SIG-M5 treated with dmso at 0.1 percent for 504 hours (cell line): ENCODE measurements around the gene CTU2.

Experiments
- DNase-seq: peaks from one replicate; lab custom pipeline; 2025; ENCODE audit not compliant: unreplicated experiment; lab: John Stamatoyannopoulos, UW

CTU2 gene

DNA sequence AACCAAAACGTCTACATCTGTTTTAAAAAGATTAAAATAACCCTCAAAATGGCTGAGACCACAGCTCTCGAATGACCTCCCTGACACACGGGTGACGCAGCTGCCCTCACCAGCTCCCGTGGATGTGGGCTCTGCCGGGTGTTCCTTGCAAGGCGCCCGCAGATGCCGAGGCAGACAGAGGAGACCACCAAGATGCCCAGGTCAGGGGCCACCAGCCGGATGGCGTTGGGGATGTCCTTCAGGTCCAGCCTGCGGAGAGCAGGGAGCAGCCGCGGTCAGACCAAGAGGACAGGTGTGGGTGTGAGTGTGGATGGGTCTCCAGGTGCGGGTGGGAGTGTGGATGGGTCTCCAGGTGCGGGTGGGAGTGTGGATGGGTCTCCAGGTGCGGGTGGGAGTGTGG, 35.1 kb downstream of the CTU2 start:
- DNase-seq, result no peak

DNA sequence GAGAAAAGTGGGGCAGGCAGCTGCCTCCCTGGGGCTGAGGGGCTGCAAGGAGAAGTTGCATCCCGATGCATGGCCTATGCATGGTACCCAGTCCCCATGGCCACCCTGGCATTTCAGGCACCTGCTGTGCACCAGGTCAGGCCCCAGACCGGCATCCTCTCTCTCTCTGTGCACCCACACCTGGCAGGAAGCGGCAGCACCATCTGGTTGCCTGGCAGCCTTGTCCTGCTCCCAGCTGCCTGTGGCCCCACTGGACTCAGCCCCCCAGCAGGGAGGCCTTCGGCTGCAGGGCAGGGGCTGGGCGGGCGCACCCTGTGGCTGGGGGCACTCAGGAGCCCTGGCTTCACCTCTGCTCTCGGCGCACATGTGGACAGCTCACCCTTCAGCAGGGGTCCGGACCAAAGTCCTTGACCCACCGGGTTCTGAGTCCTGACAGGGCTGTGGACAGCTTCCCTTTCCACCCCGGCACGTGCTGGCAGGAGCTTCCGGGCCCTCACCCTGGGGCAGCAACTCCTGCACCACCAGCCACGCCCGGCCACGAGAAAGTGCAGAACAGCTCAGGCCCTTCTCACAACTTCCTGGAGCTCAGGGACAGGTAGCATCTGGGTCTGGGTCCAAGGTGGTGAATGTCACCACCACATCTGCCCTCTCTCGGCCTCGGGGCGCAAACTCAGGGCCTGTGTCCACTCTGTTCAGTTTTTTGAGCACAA, 36.7 kb downstream of the CTU2 start:
- DNase-seq, result no peak

DNA sequence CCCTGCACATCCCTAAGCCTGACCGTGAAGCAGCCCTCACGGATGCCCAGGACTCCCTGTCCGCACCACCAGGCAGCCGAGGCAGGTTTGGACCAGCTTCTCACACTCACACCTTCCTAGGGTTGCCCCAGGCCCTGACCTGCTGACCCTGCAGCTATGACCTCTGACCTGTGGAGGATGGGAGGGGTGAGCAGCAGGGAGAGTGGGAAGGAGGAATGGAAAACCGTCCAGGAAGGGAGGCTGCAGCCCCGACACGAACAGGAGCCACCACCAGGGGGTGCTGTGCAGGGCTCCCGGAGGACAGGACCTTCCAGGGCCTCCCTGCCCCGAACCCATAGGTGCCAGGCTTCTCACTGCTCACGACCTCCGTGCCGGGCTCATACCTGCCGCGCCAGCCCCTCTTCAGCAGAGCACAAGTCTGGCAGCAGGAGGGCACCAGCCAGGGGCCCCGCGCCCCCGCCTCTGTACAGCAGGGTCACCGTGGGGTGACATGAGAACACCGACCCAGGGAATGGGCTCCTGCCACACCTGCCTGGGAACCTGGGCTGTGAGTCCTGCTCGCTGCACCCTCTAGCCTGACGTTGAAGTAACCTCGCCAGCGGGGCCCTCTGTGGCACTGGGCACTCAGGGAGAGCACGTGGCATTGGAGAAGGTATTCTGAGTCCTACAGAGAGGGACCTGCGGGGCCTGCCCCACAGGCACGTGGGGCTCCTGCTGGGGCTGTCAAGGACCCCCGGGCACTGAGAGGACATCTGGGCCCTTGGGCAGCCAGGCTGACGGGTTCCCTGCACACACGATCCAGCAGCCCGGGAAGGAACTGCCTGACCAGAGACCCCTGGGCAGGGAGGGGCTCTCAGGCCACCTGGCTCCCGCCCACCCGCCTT, 37.6 kb downstream of the CTU2 start:
- DNase-seq, result peak; percentile 27

DNA sequence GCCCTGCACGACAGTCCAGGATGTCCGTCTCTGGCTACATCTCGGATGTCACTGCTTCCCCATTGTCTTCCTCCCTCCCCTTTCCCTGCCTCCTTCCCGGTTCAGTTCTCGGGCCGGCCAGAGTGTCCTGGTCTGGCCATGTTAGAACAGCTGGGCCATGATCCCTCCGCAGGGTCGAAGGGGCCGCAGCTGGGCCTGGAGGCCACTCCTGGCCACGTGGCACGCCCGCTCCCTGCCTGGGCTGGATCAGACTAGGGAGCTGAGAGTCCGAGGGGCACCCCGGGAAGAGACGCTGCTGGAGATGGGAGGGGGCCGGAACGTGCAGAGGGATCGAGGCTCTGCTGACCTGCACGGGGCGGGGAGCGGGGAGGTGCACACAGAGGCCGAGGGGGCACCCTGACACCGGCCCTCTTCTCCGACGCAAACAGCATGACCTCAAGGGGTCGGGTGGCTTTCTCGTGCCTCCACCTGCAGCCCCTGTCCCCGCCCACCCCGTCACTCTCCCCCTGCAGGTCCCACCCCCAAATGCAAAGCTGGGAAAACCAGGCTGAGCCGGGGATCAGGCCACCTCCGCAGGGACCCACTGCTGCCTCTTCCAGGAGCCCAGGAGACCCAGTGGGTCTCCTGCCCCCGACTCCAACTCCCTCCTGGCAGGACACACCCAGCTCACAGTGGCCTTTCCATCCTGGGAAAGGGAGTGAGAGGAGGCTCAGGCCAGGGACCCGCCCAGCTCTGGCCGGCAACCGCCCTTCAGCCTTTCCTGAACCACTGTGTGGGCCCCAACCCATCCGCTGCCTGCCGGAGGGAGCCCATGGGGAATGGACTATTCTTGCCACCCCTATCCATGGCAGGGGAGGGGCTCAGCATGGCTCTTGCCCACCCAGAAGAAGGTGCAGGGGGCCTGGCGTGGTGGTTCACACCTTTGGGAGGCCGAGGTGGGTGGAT, 38.5 kb downstream of the CTU2 start:
- no peak for DNase-seq

DNA sequence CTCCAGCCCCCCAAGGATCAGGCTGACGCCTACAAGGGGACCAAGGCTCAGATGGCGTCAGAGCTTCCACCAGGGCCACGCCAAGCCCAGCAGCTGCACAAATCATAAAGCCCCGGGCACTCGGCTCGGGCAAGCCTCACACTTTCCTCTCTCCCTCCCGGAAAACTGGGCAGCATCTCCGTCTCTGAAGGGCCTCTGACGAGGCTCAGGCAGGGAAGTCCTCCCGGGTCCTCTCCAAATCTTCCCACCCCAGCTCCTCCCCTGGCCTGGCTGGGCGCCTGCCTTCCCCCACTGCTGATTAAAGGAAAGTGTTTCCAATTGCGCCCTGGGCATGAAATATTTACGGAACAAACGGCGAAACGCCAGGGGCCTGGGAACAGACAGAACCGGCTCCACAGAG, 40.2 kb downstream of the CTU2 start:
- no peak for DNase-seq

DNA sequence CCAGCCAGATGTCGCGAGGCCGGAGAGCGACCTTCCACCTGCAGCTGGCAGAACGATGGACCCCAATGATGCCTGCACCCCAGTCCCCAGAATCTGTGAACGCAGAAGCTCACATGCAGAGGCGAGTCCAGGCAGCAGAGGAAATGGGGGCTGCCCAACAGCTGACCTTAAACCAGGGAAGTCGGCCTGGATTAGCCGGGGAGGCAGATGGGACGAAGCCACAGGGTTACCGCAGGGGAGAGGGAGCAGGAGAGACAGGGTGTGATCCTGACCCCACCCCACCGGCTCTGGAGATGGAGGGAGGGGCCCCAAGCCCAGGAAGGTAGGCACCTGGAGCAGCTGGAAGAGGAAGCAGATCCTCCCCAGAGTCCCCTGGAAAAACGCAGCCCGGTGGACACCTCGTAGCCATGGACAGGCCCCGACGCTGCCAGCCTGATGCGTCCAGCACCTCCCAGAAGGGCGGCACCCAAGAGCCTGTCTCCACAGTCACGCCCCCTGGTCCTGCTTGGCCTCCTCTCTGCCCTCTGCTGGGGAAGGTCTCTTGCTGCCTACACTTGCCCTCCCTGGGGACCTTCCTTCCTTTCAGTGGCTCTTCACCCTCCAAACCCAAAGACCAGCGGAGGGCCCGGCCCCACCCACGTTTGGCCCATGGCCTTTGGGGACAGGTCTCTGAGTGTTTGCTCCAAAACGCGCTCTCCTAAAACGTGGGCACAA, 41.4 kb downstream of the CTU2 start:
- DNase-seq, result peak; percentile 84

DNA sequence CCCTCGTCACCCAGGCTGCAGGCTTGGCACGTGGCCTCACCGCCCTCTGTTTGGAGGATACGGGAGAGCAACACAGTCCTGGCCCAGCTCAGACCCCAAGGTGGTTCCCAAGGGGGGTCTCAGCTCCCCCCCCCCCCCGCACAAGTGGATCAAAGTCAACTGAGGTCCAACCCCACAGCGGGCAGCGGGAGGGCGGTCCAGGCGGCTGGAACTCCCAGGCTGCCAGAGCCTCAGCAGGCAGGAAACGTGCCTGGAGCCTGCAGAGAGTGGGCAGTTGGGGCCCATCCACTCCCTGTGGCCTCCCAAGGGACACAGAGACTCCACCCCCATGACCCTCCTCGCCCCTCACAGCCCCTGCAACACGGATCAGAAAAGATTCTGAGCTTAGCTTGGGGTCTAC, 42.1 kb downstream of the CTU2 start:
- no peak for DNase-seq

DNA sequence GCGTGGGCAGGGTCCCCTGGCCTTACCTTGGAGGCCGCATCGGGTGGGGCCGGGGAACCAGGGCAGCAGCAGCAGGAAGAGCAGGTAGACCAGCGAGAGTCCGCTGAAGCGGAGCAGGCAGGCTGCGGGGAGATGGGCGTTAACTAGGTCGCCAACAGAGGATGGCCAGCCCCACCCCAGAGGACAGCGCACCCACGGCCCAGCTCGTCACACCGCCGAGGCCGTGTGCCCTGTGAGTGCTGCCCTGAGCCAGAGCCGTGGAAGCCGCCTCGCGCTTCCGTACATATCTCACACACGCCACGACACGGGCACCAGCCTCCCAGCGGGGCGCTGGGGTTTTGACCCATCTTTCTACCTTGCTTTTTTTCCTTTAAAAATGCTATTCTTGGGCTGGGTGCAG, 43.1 kb downstream of the CTU2 start:
- DNase-seq, result no peak

DNA sequence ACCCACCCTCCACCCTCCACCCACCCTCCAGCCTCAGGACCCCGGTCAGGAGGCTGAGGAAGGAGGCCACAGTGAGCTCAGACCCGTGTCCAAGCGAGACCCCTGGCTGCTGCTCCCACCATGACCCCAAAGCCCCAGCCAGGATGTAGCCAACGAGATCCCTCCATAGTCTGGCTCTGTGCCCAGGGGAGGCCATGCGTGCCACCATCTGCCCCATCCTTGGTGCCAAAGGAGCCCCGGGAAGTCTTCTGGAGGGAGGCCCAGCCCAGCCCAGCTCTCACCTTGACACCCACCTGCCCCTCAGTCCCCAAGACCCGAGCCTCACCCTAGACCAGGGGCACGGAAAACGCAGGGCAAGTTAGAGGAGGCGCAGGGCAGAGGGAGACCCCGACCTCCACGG, 44.6 kb downstream of the CTU2 start:
- DNase-seq, result no peak

DNA sequence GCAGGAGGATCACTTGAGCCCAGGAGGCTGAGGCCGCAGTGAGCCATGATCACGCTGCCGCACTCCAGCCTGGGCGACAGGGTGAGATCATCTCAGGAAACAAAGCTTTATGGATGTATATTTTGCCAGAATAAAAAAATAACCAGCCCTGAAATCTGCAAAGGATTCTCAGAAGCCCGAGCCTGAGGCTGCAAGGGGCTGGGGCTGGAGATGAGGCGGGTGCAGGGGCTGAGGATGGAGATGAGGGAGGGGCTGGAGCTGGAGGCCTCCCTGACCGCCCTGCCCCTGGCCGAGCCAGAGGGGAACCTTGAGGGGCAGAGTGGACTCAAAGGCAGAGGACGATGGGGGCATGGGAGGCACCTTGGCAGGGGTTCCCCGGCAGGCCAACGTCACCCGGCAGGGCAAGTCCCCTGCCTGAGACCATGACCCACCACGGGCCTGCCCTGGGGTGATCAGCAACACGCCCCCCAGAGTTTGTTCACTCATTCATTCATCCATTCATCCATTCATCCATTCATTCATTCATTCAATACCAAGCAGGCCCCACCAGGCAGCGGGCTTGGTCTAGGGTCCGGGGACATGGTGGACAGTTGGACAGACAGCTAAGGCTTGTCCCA, 46.2 kb downstream of the CTU2 start:
- no peak for DNase-seq

DNA sequence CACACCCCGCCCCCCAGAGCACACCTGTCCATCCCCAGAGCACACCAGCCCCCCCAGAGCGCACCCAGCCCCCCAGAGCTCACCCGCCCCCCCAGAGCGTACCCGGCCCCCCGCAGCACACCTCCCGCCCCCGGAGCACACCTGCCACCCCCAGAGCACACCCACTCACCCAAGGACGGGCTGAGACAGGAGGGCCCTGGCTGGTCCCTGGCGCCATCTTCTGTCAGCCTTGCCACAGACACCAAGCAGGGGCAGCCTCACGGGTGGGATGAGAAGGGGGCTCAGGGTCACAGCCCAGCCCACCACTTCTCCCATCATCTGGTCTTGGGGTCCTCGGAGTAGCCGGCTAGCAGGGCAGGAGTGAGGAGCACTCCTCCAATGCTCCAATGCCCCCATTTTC, 46.9 kb downstream of the CTU2 start:
- no peak for DNase-seq

DNA sequence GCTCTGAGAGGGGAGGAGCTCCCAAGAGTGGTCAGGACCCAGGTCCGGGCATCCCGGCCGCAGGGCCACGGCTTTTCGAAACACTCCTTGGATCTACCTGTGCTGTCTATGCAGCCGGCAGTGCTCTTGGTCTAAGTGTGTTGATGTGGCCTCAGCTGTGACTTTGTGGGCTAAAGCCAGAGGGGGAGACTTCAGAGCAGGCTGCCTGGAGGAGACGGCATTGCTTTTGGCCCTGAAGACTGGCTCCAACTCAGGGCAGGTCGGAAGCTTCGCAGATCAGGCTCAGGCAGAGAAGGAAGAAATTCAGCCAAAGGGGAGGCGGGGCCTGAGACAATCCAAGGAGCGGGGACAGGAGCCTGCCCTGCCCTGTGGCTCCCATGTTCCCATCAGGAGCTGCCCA, 47.3 kb downstream of the CTU2 start:
- no peak for DNase-seq

DNA sequence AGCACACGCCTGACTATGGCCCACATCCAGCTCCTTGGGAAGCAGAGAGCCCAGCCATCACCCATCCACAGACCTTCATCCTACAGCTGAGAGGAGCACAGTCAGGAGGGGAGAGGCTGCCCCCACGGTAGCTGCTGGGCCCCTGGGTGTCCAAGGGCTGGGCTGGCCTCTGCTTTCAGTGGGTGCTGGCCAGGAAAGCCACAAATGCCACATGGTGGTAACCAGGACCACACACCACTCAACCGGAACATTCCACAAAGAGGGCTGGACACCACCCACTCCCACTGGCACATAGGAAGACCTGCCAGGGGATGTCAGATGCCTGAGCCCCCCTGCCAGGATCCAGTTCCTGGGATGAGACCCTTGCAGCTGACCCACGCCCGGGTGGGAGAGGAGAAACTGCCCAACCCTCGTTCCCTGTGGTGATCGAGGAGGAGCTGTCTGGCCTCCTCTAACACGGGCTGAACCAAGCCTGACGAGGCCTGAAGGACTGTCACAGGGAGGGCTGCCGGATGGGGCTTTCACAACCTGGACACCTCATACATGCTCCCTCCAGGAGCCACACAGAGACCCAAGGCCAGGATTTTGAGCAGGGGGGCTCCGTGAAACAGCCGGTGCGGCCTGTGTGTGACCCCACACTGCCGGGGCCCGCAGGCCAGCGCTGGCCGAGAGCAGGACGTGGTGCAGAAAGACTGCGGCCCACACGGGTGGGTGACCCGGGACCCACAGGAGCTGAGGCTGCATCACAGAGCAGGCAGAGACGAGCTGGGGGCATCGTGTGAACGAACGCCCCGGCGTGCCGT, 48.0 kb downstream of the CTU2 start:
- no peak for DNase-seq

DNA sequence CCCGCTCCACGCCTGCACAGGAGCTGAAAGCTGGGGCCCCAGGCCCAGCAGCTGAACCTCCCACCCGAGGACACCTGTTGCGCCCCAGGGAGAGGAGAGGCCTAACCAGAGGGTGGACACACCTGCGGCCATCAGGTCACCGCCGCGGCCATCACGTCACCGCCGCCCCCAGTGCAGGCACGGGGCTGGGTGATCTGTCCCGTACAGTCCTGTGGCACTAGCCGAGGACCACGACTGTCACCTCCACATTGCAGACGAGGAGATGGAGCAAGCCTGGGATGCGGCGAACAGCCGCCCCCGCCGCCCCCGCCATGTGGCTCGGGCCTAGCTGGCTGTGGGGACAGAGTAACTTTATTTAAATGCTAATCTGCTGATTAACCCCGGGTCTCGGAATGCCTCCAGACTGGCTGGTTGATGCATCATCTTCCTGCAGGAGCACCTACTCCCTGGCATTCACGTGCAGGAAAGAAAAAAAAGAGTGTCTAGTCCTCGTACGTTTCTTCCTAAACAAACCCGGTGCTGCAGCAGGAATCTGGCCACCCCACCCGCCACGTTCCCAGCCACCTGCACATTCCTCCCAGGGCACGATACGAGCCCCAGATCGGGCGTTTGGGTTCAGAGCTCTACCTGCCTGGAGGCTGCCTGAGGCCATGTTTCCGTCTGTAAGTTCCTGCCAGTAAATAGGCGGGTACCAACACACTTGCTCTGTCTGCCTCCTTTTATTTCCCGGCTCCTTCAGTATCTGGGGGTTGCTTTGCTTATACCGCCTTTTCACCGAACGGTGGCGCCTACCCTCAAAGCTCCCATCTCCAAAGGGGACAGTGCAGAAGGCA, 48.8 kb downstream of the CTU2 start:
- peak; percentile 52 for DNase-seq

DNA sequence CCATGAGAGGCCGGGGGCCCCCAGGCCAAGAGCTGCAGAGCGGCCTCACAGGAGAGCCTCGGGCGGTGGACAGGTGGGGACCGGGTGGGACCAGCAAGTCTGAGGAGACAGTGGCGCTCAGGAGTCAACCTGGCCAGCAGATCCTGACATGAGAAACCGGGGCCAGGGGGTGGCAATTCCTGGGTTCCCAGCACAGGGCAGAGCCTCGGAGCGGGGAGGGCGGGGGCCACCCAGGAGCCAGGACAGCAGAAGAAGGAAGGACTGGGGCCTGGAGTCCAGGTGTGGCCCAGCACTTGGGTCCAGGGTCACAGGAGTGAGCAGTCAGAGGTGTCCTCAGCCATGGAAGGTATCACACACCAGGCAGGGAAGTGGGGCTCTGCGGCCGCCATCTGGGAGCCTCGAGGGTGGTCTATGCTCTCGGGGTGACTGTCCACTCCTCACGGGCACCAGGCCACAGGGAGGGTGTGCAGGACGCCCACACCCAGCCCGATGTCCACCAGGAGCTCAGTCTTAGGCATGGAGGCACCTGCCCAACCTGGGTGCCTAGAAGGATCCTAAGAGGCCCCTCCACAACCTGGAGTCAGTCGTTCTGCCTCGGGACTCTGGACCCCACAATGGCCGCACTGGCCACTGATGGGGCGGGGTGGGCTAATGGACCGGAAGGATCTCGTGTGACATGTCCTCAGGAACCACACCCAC, 49.6 kb downstream of the CTU2 start:
- DNase-seq, result no peak

DNA sequence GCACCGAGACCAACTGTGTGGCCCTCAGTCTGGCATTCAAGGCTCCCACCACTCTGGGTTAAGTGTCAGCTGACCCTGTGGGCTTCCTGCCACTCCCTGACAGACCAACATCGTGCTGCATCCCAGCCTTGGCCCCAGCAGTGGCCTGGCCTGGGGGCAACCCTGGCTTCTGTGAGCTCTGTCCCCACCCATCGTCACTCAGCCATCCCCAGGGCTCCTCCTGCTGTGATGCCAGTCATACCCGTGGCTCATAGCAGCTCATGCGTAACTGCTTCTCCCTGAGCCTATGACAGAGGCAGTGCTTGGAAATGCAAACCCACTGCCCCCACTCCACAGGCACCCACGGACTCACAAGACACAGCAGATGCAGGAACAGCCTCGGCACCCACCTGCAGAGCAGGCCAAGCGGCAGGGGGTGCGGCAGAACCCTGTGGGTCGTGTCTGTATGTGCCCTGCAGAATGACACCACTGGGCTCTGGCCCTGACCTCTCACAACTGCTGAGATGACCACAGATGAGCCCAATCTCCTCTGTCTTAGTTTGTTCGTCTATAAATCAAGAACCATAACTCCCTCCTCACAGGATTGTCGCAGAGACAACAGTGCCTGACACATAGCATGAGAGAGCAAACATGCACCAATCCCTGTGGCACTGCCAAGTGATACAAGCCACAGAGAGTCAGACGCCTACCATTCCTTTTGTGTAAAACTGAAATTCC, 52.1 kb downstream of the CTU2 start:
- no peak for DNase-seq

DNA sequence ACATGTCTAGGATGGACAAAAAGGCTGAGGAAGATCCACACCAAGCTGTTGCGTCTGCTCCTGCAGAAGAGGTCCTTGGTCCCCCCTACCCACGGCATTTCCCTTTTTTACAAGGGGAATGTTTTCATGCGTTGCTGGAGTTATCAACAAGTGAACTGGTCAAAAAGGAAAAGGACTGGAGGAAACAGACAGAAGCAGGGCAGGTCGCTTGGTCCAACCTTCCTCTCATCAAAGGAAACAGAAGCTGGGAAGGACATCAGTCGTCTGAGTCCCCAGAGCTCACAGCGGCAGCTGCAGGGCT, 52.6 kb downstream of the CTU2 start:
- no peak for DNase-seq
